HG03135 (cell line): ENCODE results near the gene GSK3A.

Source experiments
- ATAC-seq: cut with Tn5 transposase; IDR thresholded peaks from one replicate; pipeline ENCODE4 v1.9.1; 2021; ENCODE audit warnings: mild to moderate bottlenecking, moderate library complexity; ENCODE audit not compliant: unreplicated experiment

GSK3A gene

DNA sequence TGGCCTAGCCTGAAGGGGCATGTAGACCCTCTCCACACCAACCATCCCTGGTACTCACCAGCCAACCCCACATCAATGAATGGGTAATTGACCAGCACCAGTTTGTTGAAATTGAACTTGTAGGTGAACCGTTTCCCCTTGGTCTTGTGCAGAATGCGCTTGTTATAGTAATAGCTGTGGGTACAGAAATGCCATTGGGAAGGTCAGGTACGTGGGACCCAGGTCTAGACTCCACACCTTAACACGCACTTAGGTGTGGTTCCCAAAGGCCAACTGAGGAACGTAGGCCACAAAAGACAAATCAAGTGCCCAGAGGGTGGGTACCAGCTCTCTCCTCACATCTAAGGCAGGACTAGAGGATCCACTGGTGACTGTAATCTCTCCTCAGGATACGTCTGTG, 7.4 kb upstream of the GSK3A start:
- no peak for ATAC-seq

DNA sequence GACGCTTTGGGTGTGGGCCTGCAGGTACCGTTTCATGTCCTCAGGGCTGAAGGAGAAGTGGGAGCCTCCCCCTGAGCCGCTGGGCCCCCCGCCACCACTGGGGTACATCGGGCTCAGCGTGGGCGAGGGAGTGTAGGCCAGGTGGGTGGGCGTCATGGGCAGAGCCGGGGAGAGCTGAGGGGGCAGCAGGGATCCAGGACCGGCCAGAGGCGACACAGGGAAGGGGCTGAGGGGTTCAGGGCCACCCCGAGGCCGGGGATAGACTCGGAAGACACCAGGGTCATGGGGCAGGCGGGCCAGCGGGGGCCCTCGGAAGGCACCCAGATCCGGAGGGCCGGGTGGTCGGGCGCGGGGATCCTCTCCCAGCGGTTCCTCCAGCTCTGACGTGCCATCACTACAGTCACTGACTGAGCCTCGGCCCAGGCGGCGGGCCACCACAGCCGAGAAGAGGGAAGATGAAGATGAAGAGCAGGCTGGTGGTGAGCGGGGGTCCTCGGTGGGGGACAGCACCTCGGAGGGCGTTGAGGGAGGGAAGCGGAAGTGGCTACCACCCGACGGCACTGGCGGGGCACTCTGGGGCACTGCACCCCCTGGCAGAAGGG, 6.8 kb upstream of the GSK3A start:
- ATAC-seq = no peak

DNA sequence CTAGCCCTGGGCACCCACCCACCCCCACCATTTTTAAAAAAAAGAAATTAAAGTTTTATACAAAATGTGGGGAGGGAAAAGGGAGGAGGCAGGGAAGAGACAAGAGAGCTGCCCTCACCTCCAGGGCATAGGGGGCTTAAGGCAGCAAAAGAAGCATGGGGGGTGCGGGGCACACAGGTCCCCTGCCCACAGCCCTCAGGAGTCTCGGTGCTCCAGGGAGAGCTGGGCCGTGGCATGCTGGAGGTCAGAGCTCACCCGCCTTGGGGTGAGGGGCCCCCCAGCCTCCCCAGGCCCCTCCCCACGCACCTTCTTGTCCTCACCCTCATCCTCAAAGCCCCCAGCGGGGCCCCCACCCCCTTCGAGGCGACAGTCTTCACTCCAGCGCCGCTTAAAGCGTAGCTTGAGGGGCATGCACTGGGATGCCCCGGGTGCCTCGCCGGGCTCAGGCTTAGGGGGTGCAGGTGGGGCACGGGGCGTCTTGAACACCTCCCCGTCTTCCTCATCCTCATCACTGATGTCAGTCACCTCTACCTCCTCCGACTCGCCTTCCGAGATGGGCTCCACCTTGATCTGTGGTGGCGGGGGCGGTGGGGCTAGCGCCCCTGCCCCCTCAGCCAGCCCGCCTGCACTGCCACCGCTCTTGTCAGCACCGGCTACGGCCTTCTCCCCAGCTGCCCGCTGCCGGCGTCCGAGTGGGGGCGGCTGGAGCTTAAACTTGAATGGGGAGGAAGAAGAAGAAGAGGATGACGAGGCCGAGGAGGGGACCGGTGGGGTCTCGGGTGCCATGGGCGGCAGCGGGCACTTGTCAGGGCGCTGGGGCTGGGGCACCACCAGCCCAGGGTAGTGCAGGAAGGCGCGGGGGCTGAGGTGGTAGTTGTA, 6.1 kb upstream of the GSK3A start:
- ATAC-seq = no peak

DNA sequence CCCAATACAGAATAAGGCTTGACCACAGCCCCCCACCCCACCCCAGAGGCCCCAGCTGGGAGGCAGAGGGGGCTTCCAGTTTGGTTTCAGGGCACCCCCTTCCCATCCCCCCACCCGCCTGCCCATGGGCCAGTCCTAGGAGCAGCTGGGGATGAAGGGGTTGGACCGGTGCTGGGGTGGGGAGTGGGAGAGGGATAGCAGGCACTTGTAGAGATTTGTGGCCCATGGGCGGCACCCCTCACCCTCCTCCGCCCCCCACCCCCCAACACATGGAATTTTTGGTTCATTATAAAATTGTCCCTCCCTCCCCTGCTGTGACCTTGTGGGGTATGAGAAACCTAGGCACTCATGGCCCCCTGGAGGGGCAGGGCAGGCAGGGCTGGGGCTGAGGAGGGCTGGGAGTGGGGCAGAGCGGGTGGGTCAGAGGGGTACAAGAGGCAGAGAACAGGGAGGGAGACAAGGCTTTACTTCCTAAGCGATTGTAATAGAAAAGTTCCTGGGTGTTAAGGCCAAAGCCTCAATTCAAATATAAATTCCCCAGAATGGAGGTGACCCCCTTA, 5.3 kb upstream of the GSK3A start:
- no peak for ATAC-seq

DNA sequence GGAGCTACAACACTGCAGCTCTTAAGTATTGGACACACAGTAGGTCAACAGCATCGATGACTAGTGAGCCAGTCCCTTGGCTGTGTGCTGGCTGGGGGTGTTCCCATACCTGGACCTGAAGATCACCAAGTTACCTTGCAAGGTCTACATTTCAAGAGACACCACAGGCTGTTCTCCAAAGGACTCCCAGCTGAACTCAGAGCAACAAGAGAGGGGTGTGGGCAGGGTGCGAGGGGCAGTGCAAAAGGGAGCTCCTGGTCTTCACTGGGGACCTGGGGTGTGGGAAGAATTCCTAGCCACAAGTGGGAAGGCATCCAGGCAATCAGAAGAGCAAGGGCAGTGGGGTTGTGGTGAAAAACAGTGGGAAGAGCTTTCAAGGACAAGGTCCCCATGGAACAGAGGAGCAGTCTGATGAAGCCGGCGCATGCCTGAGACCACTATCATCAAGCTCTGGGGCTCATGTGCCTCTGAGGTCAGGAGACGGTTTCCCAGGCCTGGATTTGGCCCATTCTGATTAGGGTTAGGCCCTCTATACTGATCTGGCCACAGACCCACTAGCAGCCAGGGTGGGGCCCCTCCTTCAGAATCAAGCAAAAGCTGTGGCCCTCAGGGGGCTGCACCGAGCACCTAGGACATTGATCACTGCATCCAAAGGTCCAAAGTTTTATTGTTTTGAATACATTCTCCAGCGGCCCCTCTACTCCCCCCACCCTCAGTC, 4.7 kb upstream of the GSK3A start:
- ATAC-seq = no peak

DNA sequence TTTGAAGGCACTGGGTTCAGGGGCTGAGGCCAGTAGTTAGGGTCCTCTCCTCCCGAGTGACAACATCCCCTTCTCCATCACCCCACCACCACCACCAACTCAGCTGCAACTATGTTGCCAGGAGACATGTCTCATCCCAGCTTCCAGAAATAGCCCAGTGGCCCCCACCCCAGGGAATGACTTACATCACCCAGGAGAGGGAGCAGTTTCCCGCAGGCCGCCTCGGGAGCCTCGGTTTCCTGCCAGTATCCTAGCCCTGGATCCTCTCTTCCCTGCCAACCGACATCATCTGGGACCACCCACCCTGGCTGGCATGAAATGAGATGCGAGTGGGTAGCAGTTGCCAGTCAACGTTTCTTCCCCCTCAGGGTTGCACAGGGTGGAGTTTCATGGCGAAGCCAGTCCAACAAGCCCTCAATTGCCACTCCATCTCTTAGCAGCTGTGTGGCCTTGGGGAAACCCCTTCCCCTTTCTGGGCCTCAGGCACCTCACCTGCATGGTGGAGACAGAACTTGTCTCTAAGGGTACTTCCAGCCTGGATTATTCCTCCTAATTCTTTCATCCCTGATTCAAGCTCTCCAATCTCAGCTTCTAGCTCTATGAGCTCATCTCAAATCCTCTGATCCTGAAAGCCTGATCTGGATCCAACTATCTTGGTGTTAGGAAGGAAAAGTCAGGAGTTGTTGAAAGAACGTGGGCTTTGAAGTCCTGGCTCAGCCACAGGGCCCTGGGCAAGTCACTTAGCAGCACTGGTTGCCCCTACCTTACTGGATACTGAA, 3.9 kb upstream of the GSK3A start:
- ATAC-seq = no peak

DNA sequence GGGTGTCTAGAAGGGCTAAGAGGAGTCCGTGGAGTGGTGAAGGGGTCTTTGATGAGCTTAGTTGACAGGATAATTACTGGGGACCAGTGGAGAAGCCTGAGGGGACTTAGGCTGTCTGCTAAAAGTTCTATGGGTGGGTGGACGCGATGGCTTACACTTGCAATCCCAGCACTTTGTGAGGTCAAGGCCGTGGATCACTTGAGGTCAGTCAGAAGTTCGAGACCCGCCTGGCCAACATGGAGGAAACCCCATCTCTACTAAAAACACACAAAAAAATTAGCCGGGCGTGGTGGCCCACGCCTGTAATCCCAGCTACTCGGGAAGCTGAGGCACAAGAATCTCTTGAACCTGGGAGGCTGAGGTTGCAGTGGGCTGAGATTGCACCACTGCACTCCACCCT, 2.8 kb upstream of the GSK3A start:
- no peak for ATAC-seq

DNA sequence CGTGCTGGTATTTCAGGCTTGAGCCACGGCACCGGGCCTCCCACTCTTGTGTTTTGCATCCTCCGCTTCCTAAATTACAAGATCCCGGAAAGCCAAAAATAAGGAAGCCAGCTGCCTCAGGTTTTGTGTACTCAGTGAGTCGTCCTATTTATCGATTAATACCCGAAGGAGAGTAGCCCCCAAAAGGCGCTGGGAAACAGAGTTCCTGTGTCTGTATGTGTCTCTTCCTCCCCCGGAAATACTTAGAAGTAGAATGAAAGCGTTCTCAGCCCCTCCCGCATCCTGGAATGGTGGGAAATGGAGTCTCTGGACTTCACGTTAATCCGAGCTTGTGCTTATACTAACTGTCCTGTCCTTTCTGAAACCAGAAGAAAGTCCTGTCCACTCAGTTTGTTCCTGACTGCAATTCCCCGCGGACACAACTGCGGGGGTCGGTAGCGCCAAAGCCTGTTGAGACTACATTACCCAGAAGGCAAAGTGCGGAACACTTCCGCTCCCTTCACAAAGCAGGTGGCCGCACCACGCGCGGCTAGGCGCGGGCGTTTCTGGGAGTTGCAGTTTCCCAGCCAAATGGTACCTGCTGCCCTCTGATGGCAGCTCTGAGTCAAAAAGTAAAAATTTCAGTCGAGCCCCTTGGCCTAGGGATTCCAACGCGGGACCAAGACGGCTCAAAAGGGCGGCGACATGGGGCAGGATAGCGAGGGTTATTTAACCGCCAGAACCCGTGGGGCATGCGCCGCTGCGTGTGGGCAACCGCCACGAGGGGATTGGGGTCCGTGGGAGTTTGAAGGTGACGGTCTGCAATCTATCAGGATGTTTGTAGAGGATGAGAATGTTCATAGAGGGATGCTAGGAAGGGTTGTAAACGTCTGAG, 2.2 kb upstream of the GSK3A start:
- ATAC-seq = peak; percentile 39

DNA sequence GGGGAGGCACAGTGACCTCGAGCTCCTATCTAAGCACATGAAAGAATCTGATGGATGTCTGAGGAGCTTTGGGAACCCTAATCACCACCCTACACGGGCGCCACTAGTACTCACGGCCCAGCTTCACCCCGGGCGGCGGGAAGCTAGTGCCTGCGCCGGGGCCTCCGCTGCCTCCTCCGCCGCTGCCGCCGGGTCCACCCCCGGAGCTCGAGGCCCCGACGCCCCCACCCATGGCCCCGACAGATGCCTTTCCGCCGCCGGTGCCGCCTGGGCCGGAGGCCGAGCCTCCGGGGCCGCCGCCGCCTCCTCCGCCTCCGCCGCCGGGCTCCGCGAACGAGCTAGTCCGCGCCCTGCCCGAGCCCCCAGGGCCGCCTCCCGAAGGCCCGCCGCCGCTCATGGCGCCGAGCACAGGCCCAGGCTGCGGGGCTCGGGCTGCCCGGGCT, 312 bp downstream of the GSK3A start:
- ATAC-seq = no peak

DNA sequence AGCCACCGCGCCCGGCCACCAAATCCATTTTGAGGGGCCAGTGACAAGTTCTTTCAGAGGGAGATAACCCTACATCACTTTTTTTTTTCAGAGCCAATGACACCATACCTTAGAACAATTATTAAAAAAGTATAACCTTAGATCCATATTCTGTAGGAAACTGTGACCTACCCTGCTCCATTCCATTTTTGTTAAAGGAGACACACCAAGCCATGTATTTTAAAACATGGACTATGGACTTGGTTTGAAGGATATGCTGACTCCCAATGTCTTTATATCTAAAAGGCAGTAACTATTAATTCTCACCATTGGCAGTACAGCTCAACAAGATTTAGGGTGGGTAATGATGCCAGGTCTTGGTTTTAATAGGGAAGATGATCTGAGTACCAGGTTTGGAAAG, 1.1 kb downstream of the GSK3A start:
- ATAC-seq = no peak

DNA sequence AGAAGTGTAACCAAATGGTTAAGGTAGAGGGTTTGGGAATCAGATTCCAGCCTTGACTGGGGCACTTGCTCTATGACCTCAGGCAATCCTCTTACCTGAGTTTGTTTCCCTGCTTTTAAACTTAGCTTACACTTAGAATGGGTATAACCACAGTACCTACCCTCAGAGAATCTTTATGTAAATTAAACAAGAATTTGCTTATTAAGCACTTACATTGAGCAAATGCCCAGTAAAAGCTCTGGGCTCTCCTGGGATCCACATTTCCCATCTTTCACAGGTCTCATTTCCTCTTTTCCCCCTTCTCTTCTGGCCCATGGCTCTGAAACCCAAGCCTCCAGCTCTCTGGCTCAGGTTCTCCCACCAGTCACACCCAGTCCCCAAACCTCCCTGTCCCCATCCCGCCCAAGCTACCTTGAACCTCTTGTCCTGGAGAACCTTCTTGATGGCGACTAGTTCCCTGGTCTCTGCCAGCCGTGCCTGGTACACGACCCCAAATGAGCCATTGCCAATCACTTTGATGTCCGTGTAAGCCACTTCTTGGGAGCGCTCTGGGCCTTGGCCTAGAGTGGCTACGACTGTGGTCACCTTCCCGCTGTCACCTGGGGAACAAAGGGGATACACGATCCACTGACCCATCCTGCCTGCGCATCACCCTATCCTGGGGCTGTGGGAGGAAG, 2.7 kb downstream of the GSK3A start:
- ATAC-seq = no peak

DNA sequence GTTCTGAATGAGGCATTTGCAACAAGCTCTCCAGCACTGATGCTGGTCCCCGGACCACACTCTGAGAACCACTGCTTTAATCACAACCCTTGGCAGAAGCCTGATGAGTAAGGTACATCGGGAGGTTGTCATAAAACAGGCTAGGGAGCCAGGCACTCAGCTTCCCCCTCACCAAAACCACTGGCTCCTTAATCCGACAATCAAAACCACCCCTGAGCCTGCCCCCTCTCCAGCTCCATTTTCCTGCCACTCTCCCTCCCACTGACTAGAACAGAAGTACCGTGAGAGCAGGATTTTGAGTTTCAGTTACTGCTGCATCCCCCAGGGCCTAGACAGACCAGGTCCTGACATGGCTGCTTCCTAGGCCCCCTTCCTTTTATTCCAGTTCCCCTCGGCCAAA, 7.2 kb downstream of the GSK3A start:
- ATAC-seq = no peak

DNA sequence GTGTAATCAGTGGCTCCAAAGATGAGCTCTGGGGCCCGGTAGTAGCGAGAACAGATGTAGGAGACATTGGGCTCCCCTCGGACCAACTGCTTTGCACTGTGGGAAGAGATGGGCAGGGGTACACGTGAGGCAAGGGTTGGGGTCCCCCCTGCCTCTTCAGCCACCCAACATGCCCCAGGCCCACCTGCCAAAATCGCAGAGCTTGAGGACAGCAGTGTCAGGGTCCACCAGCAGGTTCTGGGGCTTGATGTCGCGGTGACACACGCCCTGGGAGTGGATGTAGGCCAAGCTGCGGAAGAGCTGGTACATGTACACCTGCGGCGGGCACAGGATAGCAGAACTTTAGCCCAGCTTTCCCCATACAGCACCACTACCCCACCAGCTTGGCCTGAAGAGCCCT, 8.0 kb downstream of the GSK3A start:
- no peak for ATAC-seq

DNA sequence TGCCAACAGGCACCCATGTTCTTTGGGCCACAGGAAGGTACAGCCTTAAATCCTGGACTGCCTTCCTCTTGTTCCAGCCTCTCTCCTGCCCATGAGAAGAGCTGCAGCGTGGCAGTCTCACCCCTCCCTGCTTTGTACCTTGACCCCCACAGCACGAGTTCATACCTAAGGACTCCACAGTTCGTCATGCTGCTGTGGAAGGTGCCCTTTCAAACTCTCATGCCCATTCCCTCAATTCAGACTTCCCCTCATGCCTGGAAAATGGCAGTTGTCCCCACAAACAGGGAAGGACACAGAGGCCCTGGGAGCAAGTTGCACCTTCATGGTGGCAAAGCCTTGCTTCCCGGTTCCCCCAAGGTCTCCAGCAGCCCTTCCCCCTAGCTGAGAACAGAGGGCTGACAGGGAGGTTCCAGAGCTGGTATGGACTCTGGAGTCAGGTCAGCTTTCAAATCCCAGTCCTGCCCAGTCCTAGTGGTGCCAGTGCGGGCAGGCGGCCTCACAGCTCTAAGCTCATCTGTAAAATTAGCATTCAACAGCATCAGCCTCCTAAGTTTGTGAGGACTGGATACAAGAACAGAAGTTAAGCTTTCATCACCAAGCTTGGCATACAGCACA, 8.6 kb downstream of the GSK3A start:
- ATAC-seq = no peak

DNA sequence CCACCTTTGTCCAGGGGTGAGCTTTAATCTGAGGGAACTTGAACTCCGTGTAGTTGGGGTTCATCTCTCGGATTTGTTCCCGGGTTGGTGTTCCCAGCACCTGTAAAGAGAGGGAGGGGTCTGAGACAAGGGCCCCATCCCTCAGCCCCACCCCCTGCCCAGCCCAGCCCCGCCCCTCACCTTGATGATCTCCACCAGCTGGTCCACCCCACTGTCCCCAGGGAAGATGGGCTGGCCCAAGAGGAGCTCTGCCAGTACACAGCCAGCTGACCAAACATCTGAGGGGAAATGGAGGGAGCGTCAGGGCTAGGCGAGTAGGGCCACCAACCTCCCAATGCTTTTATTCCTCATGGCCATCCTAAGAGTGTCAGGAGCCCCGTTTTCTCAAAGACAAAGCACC, 9.3 kb downstream of the GSK3A start:
- no peak for ATAC-seq

DNA sequence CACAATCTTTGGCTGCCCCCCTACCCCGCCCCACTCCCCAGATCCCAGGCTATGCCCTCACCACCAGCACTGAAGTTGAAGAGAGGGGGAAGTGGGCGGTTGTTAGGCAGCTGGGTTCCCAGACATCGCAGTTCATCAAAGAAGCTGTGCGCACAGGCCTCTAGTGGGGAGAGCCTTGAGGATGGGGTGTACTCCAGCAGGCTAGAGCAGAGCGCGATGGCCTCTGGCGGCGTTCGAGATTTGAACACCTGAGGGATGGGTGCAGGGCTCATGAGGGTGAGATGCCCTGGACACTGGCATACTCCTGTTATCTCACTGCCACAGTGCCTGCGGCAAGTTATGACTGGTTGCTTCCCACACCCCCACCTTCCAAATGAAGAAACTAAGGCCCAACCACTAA, 10.0 kb downstream of the GSK3A start:
- no peak for ATAC-seq

DNA sequence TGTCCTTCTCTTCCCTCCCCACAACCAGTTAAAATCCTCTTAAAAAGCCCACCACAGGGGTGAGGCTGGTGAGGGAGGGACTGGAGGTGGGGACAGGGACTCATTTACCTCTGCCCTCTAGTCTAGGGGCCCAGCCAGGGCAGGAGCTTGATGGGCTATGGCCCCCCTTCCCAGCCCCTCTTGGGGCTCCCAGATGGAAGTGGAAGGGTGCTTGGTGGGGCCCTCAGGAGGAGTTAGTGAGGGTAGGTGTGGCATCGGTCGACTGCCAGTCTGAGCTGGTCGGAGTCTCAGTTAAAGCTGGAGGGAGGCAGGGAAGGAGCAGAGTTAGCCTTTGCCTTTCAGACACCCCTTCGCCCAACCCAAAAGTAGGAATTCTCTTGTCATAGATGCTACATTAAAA, 11.8 kb downstream of the GSK3A start:
- no peak for ATAC-seq

DNA sequence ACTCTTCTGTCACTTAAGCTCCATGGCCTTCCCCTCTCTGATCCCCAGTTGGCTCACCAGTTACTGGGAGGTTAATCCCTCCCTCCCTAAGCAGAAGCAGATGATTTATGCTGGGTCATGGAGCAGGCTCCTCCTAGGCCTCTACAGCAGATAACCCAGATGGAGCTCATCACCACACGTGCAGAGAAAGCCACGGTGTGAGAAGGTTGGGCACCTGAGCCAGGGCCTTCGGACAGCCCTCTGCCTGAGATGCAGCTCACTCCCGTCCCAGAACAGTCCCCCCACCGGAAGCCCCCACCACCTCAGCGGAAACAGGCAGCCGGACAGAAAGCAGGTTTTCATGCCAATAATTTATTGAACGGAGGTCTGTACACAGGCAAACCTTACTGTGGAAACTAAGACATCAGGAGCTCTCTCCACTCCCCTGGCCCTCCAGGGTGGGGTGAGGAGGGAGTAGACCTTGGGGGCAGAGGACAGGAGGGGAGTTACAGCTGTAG, 12.5 kb downstream of the GSK3A start:
- no peak for ATAC-seq
